ENCODE measurements around the gene HRAS. TPM values are rescaled to one million over a fixed set of nuclear protein-coding genes. Genes with fewer than 3 reads are reported as not detected.

The HRAS gene
- total and polyA plus RNA-seq, 3 experiments from 2014 or later = 22.5 to 91.5 (median 86.9) TPM

- ChIA-PET CTCF (interaction anchor here (1.2 to 3.0 kb wide), 4 partner anchors 9 to 162 kb away, joined by 3 to 17 read pairs (median 7); partner anchors contain the start of gene PHRF1), POLR2A (interaction anchor here (1.0 to 1.4 kb wide), 4 partner anchors 9 to 52 kb away, joined by 3 to 5 read pairs (median 4); partner anchors contain the start of genes IRF7 and PHRF1)
- H3K4me3 Mint-ChIP-seq = peak overlapping the region in 2 of 7 donors; percentile 44 to 52
Measured at GRCh38 chr11:563812-564578, 28.6 kb upstream of the HRAS start.

GRCh38 chr11:563066-563811 is 27.9 kb upstream of the HRAS start:
- Histone ChIP-seq H3K4me1 (ENCODE audit: insufficient read depth, low read length) (peaks cover 18% of the 10 kb centered on the region), H3K27me3 (ENCODE audit: insufficient read depth, low read length, poor library complexity, severe bottlenecking) (no peaks in the 10 kb centered on the region), H3K27ac (ENCODE audit: low read depth, low read length) (no peak overlapping the region), H3K4me3 (ENCODE audit: low read length) (no peak overlapping the region), H3K9me3 (ENCODE audit: low read length) (no peaks in the 10 kb centered on the region), H3K36me3 (ENCODE audit: insufficient read depth, low read length) (no peaks in the 10 kb centered on the region)
- ChIA-PET POLR2A (interaction anchor here (0.7 to 1.2 kb wide), 2 partner anchors 13 to 243 kb away, joined by 3 to 4 read pairs; partner anchors contain the start of gene PHRF1), CTCF (interaction anchor here (1.2 kb wide), 1 partner anchor 9 kb away, joined by 3 read pairs; no protein-coding TSS in a partner anchor)
- no peaks in the 10 kb centered on the region for H3K9me3 Mint-ChIP-seq
- H3K27ac Mint-ChIP-seq = no peak overlapping the region
- peak overlapping the region in 1 of 7 donors; percentile 51 for H3K4me3 Mint-ChIP-seq
- H3K27me3 Mint-ChIP-seq = peaks cover 0 to 3% of the 10 kb centered on the region in 2 donors
- peaks cover 0 to 11% (median 0%) of the 10 kb centered on the region in 3 donors for H3K36me3 Mint-ChIP-seq
- peaks cover 10 to 20% (median 11%) of the 10 kb centered on the region in 3 donors for H3K4me1 Mint-ChIP-seq
- DNase-seq = no peak

More at GRCh38 chr11:563812-564578, 28.6 kb upstream of the HRAS start:
- Mint-ChIP-seq H3K9me3 (no peaks in the 10 kb centered on the region), H3K27ac (no peak overlapping the region), H3K27me3 (peaks cover 0 to 3% of the 10 kb centered on the region in 2 donors), H3K4me1 (peaks cover 10 to 21% (median 11%) of the 10 kb centered on the region in 3 donors), H3K36me3 (peaks cover 0 to 11% (median 0%) of the 10 kb centered on the region in 3 donors)
- DNase-seq = no peak
- H3K27ac ChIP-seq (ENCODE audit: low read depth, low read length) = no peak overlapping the region
- H3K9me3 ChIP-seq (ENCODE audit: low read length) = no peaks in the 10 kb centered on the region
- H3K4me3 ChIP-seq (ENCODE audit: low read length) = no peak overlapping the region
- no peaks in the 10 kb centered on the region for H3K36me3 ChIP-seq (ENCODE audit: insufficient read depth, low read length)
- H3K27me3 ChIP-seq (ENCODE audit: insufficient read depth, low read length, poor library complexity, severe bottlenecking) = no peaks in the 10 kb centered on the region
- H3K4me1 ChIP-seq (ENCODE audit: insufficient read depth, low read length) = peaks cover 20% of the 10 kb centered on the region

- Mint-ChIP-seq H3K9me3 (no peaks in the 10 kb centered on the region), H3K27me3 (peaks cover 0 to 3% of the 10 kb centered on the region in 2 donors), H3K4me3 (peak overlapping the region; percentile 86 to 93 (median 90)), H3K4me1 (peaks cover 10 to 20% (median 10%) of the 10 kb centered on the region in 3 donors), H3K36me3 (peaks cover 0 to 11% (median 0%) of the 10 kb centered on the region in 3 donors), H3K27ac (peak overlapping the region in 1 of 8 donors; percentile 93)
- H3K27me3 ChIP-seq (ENCODE audit: insufficient read depth, low read length, poor library complexity, severe bottlenecking) = no peaks in the 10 kb centered on the region
- CTCF ChIA-PET = interaction anchor here (1.0 kb wide), 1 partner anchor 14 kb away, joined by 3 read pairs; no protein-coding TSS in a partner anchor
- no peaks in the 10 kb centered on the region for H3K9me3 ChIP-seq (ENCODE audit: low read length)
- no peaks in the 10 kb centered on the region for H3K36me3 ChIP-seq (ENCODE audit: insufficient read depth, low read length)
- H3K4me3 ChIP-seq (ENCODE audit: low read length) = peak overlapping the region; percentile 76
- POLR2A ChIA-PET = interaction anchor here (0.8 to 1.0 kb wide), 3 partner anchors 13 to 164 kb away, joined by 3 to 5 read pairs (median 3); partner anchors contain the start of gene PHRF1
- peaks cover 18% of the 10 kb centered on the region for H3K4me1 ChIP-seq (ENCODE audit: insufficient read depth, low read length)
- H3K27ac ChIP-seq (ENCODE audit: low read depth, low read length) = peak overlapping the region; percentile 61
- DNase-seq = peak in 1 of 5 donors; percentile 51
Measured at GRCh38 chr11:562046-562645, 26.8 kb upstream of the HRAS start.

GRCh38 chr11:561148-562003 is 26.0 kb upstream of the HRAS start:
- H3K27me3 ChIP-seq (ENCODE audit: insufficient read depth, low read length, poor library complexity, severe bottlenecking) = no peaks in the 10 kb centered on the region
- Mint-ChIP-seq H3K9me3 (no peaks in the 10 kb centered on the region), H3K27me3 (peaks cover 0 to 3% of the 10 kb centered on the region in 2 donors), H3K4me1 (peaks cover 10 to 25% (median 10%) of the 10 kb centered on the region in 3 donors), H3K27ac (peak overlapping the region in 7 of 8 donors; percentile 23 to 93 (median 75)), H3K4me3 (peak overlapping the region; percentile 86 to 93 (median 90)), H3K36me3 (peaks cover 0 to 11% (median 0%) of the 10 kb centered on the region in 3 donors)
- no peaks in the 10 kb centered on the region for H3K9me3 ChIP-seq (ENCODE audit: low read length)
- H3K27ac ChIP-seq (ENCODE audit: low read depth, low read length) = peak overlapping the region; percentile 61
- peak in 1 of 5 donors; percentile 63 for DNase-seq
- peaks cover 18% of the 10 kb centered on the region for H3K4me1 ChIP-seq (ENCODE audit: insufficient read depth, low read length)
- no peaks in the 10 kb centered on the region for H3K36me3 ChIP-seq (ENCODE audit: insufficient read depth, low read length)
- ChIA-PET CTCF (interaction anchor here (1.0 kb wide), 1 partner anchor 14 kb away, joined by 3 read pairs; no protein-coding TSS in a partner anchor), POLR2A (interaction anchor here (0.8 to 1.0 kb wide), 3 partner anchors 14 to 164 kb away, joined by 3 to 5 read pairs (median 3); partner anchors contain the start of gene PHRF1)
- H3K4me3 ChIP-seq (ENCODE audit: low read length) = peak overlapping the region; percentile 76

GRCh38 chr11:560305-561147 is 25.1 kb upstream of the HRAS start, which contains the start of the genes LMNTD2 and RASSF7:
LMNTD2 (minus strand) TSS chr11:560738; CDS start chr11:560716, 22 bp downstream.
RASSF7 (plus strand) TSS chr11:560970; CDS start chr11:561769, 799 bp downstream.
- H3K27ac Mint-ChIP-seq = peak within 1 kb of the TSS; percentile 79 to 94 (median 86)
- ChIA-PET POLR2A (interaction anchor here (0.6 to 1.5 kb wide), 4 partner anchors 25 to 165 kb away, joined by 3 to 10 read pairs (median 4); partner anchors contain the start of gene IRF7), CTCF (interaction anchor here (0.9 to 1.6 kb wide), 4 partner anchors 15 to 166 kb away, joined by 3 to 5 read pairs (median 4); partner anchors contain the start of genes HRAS and PHRF1)
- H3K27me3 Mint-ChIP-seq = peaks cover 0 to 3% of the 10 kb centered on the region in 2 donors
- H3K36me3 Mint-ChIP-seq = peaks cover 0 to 11% (median 0%) of the 10 kb centered on the region in 3 donors
- peak within 1 kb of the TSS; percentile 74 for H3K27ac ChIP-seq (ENCODE audit: low read depth, low read length)
- H3K36me3 ChIP-seq (ENCODE audit: insufficient read depth, low read length) = no peaks in the 10 kb centered on the region
- peak within 1 kb of the TSS; percentile 76 for H3K4me3 ChIP-seq (ENCODE audit: low read length)
- H3K27me3 ChIP-seq (ENCODE audit: insufficient read depth, low read length, poor library complexity, severe bottlenecking) = no peaks in the 10 kb centered on the region
- peak; percentile 90 to 96 (median 92) for DNase-seq
- no peaks in the 10 kb centered on the region for H3K9me3 Mint-ChIP-seq
- H3K4me1 ChIP-seq (ENCODE audit: insufficient read depth, low read length) = peaks cover 18% of the 10 kb centered on the region
- peaks cover 10 to 27% (median 10%) of the 10 kb centered on the region in 3 donors for H3K4me1 Mint-ChIP-seq
- no peaks in the 10 kb centered on the region for H3K9me3 ChIP-seq (ENCODE audit: low read length)
- H3K4me3 Mint-ChIP-seq = peak within 1 kb of the TSS; percentile 86 to 93 (median 90)

GRCh38 chr11:559712-560304 is 24.4 kb upstream of the HRAS start:
- Histone ChIP-seq H3K27ac (ENCODE audit: low read depth, low read length) (peak overlapping the region; percentile 74), H3K4me1 (ENCODE audit: insufficient read depth, low read length) (peaks cover 18% of the 10 kb centered on the region), H3K27me3 (ENCODE audit: insufficient read depth, low read length, poor library complexity, severe bottlenecking) (no peaks in the 10 kb centered on the region), H3K9me3 (ENCODE audit: low read length) (no peaks in the 10 kb centered on the region), H3K4me3 (ENCODE audit: low read length) (peak overlapping the region; percentile 49), H3K36me3 (ENCODE audit: insufficient read depth, low read length) (no peaks in the 10 kb centered on the region)
- H3K27ac Mint-ChIP-seq = peak overlapping the region; percentile 69 to 94 (median 86)
- POLR2A ChIA-PET = interaction anchor here (0.6 to 1.5 kb wide), 3 partner anchors 25 to 153 kb away, joined by 3 to 10 read pairs (median 5); partner anchors contain the start of gene IRF7
- peaks cover 0 to 3% of the 10 kb centered on the region in 2 donors for H3K27me3 Mint-ChIP-seq
- H3K4me1 Mint-ChIP-seq = peaks cover 10 to 27% (median 10%) of the 10 kb centered on the region in 3 donors
- H3K36me3 Mint-ChIP-seq = peaks cover 0 to 11% (median 0%) of the 10 kb centered on the region in 3 donors
- no peaks in the 10 kb centered on the region for H3K9me3 Mint-ChIP-seq
- peak in 3 of 5 donors; percentile 9 to 57 (median 33) for DNase-seq
- H3K4me3 Mint-ChIP-seq = peak overlapping the region; percentile 56 to 93 (median 81)
- CTCF ChIA-PET = interaction anchor here (0.9 to 1.6 kb wide), 4 partner anchors 16 to 167 kb away, joined by 3 to 5 read pairs (median 4); partner anchors contain the start of genes HRAS and PHRF1
